HG03064 (cell line): ENCODE data around the gene RIOK3.
"Not testable (repeated sequence)": the region's sequence is repeated elsewhere in the genome, so short reads cannot be mapped to it uniquely, and the experiment has no call there.

Source experiments
- ATAC-seq: cut with Tn5 transposase; IDR thresholded peaks from one replicate; pipeline ENCODE4 v1.9.1; 2021; ENCODE audit warnings: low read depth; ENCODE audit not compliant: unreplicated experiment

Gene RIOK3

DNA sequence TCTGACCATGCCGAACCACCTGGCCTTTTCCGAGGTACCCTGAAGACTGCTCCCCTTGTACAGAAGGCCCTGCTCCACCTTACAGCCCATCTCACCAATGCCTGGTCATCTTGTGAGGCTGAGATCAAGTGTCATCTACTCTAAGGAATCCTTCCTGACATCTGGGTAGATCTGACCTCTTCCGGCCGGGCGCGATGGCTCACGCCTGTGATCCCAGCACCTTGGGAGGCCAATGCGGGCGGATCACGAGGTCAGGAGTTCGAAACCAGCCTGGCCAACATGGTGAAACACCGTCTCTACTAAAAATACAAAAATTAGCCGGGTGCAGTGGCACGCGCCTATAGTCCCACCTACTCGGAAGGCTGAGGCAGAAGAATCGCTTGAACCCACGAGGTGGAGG is 2.1 kb upstream of the RIOK3 start:
- no peak for ATAC-seq

DNA sequence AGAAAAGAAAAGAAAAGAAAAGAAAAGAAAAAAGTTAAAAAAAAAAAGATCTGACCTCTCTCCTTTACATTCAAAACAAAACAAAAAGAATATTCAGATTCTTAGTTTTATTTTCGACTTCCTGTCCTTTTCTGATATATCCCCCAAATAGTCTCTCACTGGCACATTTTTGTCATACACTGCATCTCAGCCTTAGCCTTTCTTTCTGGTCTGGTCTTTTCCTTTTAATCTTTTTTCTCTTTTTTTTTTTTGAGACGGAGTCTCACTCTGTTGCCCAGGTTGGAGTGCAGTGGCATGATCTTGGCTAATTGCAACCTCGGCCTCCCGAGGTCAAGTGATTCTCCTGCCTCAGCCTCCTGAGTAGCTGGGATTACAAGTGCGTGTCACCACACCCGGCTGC is 1.6 kb upstream of the RIOK3 start:
- no peak for ATAC-seq

- no peak for ATAC-seq
These were observed 750 bp upstream of the RIOK3 start for GRCh38 chr18:23452347-23452727.

DNA sequence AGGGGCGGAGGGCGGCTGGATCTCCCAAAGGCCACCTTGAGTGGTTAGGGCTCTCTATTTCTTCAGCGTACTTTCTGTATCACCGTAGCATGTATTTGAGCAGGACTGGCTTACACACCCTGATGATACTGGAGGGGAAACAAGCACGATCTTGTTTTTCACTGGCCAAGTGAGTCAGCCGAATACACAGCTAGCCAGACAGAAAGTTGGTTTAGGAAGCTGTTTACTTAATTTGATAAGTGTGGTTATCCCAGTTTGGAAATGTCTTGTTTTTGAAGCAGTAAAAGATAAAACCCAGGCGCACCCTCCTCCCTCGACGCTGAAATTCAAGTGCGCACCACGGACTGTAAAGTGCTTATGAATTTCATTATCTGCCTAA is 582 bp downstream of the RIOK3 start:
- peak; percentile 1 for ATAC-seq

DNA sequence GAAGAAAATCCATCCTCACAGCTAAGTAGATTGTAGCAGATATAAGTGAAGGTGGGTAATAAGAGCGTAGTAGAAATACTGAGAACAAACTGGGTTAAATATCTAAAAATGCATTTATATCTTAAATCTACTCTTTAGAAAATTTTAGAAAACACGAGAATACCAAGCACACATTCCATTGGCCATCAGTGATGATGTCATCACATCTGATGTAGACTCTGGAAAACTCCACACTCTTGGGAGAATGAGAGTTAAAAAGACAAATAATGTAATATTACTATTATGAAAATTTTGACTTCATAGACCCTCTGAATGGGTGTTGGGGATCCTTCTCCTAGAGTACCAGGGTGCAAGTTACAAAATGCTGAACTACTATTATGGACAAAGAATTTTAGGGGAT is 3.7 kb downstream of the RIOK3 start:
- ATAC-seq: no peak

GRCh38 chr18:23458830-23459529 is 5.9 kb downstream of the RIOK3 start:
- ATAC-seq: no peak

GRCh38 chr18:23459530-23459921 is 6.4 kb downstream of the RIOK3 start:
- ATAC-seq: no peak

- ATAC-seq: no peak
These were observed 7.5 kb downstream of the RIOK3 start for GRCh38 chr18:23460285-23461273.

DNA sequence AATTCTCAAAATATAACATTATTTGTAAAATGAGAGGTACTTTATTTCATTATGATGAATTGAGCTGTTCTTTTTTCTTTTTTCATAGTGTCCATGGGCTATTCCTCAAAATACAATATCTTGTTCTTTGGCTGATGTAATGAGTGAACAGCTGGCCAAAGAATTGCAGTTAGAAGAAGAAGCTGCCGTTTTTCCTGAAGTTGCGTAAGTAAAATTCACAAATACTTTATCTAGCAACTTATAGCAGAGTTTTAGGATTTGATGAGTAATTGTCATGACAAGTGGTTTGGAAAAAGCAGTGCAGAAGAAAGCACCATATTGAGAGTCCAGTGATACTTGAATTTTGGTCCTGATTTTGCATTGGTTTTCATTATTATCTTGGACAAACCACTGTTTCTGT is 9.8 kb downstream of the RIOK3 start:
- ATAC-seq: no peak

GRCh38 chr18:23468753-23469459 is 15.8 kb downstream of the RIOK3 start:
- no peak for ATAC-seq

DNA sequence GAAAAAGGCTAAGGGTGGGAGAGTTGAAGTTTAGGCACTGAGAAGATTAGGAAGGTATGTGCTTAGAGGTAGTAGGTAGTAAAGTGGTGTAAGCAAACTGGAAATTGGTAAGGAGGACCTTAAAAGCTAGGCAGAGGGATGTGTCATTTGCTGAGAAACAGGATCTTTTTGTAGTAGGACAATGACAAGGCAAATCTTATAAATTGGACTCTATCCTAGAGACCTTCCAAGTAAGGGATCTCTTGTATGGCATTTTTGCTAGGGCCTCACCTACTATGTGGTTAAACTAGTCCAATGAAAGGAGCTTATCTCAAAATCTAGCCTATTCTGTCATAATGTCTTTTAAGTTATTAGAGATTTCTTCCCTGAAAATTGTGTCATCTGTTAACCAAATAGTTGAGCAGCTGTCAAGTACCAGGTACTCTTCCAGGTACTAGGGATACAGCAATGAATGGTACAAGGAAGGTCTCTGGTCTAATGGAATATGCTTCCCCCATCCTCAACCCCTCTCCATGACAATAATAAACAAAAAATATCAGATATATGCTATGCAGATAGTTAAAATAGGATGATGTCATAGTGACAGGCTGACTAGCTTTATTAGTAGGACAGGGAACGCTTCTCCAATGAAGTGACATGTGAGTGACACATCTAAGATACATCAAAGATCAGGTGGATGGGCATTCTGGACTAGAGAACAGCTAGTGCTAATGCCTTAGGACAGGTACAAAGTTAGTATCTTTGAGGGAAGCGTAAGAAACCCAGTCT is 17.7 kb downstream of the RIOK3 start:
- no peak for ATAC-seq

DNA sequence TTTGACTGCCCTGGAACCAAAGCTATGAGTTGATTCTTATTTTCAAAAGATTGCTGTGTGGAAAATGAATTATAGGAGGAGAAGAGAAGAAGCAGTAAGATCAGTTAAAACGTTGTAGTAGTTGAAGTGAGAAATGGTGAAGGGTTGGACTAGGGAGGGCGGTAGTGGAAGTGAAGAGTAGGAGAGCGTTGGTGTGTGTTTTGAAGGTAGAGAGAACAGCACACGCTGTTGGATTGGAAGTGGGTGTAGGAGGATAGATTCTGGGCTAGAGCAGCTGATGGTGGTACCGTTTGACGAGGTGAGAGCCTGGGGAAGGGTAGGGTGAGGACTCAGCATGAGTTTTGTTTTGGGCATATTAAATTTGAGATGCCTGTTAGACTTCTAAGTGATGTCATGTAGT is 18.4 kb downstream of the RIOK3 start:
- no peak for ATAC-seq

DNA sequence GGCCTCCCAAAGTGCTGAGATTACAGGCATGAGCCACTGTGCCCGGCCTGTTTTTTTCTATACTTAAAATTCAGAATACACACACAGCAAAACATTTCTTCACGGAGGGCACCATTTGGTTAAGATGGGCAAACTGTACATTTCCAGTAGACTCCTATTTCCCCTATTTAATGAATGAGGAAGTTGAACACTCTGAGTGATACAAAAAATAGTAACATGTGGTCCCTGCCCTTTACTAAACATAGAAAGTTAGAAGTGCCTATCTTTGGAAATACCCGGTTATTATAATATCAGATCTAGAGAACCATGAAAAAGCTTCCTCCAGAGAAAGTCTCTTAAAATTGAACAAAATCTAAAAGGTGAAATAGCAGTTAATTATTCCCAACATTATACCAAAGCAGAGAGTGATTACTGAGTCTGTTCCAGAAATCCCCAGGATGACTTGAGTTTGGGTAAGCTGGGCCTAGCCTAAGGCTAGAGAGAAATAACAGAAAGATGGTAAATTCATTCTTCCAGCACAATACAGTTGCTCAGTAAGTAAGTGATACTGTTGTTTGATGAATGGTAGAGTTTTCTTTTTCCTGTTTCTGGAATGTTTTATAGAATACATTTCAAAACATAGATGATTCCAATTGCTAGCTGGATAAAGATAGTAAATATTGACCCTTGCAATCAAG is 26.9 kb downstream of the RIOK3 start:
- no peak for ATAC-seq

GRCh38 chr18:23484561-23485182 is 31.6 kb downstream of the RIOK3 start:
- no peak for ATAC-seq

DNA sequence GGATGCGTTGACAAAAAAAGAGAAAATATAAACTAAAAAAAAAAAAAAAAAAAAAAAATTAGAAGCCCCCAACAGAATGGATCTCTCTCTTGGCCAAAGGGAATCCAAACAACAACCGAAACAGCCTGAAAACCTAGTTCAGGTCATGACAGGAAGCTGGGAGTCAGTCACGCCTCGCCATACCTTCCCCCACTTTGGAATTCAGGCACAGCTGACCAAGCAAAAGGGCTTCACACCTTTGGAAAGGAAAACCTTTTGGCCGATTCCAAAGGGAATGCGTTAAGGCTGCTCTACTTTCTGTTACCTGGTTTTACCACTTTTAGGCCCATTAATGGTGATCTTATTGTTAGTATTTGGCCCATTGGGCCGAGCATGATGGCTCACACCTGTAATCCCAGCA is 32.3 kb downstream of the RIOK3 start:
- ATAC-seq: no peak

- ATAC-seq: peak; percentile 76
These were observed 34.9 kb downstream of the RIOK3 start for GRCh38 chr18:23487738-23488570.

- not testable (repeated sequence) for ATAC-seq
These were observed 36.5 kb downstream of the RIOK3 start for GRCh38 chr18:23489586-23489985.

GRCh38 chr18:23493654-23494053 is 40.6 kb downstream of the RIOK3 start:
- ATAC-seq: no peak

- ATAC-seq: no peak
These were observed 41.9 kb downstream of the RIOK3 start for GRCh38 chr18:23494992-23495391.
